Measurements from ENCODE around the gene NTM. TPM values are rescaled to one million over a fixed set of nuclear protein-coding genes. Genes with fewer than 3 reads are reported as not detected.

NTM gene
- total and polyA plus RNA-seq, 12 donors = 0.43 to 3.0 (median 1.3) TPM

DNA sequence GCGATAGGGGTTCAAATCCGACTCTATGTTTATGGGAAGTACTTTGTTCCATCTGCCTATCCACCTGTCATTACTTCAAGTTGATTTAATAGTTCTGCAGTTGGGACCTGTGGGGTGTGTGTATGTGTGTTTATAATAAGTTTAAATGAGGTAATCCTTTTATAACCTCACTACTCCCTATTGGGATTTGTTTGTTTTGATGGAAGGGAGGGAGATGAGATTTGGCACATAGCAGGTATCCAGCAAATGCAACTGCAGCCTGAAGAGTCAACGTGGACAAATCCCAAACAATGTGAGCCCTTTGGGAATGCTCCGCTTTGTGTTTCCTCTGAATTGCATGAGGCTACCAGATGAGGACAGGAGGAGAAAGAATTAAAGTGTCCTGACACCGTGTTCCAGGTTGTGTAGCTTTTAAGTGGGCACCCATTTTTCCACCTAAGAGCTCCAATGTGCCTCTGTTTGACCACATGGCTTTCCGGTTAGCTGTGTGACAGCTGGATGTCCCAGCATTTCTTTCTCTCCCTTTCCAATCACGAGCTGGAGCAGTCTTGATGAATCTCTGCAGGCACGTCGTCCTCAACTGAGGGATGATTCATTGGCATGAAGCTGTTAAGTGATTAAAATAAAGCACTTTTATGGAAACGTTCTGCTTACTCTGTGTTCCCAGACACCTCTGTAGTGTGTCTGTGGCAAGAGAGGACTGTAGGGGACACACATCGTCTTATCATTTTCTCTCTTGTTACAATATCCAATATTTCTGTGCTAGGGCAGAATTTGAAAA, 610.7 kb downstream of the NTM start:
- Histone ChIP-seq H3K27ac (no peak overlapping the region), H3K9me3 (peaks cover 0 to 10% (median 0%) of the 10 kb centered on the region in 11 donors), H3K36me3 (no peaks in the 10 kb centered on the region), H3K4me1 (no peaks in the 10 kb centered on the region), H3K4me3 (no peak overlapping the region), H3K27me3 (peaks cover 0 to 10% (median 4%) of the 10 kb centered on the region in 7 donors)
- intact Hi-C loops (cut with DNase I) = no loop called here
- ATAC-seq = no peak
- no peak for DNase-seq
- WGBS, 2 donors = 58 to 62% methylated on average over 11 of the region's 11 CpGs
- TF ChIP-seq, protein P1, sequence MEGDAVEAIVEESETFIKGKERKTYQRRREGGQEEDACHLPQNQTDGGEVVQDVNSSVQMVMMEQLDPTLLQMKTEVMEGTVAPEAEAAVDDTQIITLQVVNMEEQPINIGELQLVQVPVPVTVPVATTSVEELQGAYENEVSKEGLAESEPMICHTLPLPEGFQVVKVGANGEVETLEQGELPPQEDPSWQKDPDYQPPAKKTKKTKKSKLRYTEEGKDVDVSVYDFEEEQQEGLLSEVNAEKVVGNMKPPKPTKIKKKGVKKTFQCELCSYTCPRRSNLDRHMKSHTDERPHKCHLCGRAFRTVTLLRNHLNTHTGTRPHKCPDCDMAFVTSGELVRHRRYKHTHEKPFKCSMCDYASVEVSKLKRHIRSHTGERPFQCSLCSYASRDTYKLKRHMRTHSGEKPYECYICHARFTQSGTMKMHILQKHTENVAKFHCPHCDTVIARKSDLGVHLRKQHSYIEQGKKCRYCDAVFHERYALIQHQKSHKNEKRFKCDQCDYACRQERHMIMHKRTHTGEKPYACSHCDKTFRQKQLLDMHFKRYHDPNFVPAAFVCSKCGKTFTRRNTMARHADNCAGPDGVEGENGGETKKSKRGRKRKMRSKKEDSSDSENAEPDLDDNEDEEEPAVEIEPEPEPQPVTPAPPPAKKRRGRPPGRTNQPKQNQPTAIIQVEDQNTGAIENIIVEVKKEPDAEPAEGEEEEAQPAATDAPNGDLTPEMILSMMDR (IDR thresholded peaks at IDR 0.05) = no peak

DNA sequence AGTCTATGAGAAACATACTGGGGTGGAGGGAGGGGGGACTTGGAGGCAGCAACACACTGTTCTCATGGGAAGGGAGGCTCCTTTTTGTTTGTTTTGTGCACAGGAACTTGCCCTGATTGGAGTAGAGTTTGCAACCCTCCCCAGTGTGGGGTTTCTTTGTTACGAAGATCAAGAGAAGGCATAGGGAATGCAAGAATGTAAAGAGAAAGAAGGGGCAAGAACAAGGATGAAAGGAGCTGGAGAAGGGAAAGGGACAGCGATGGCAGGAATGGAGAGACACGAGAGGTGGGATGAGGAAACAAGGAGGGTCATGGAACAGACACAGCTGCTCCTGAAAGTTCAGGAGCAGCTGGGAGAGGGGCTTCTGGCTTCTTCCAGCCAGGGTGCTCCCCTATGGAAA, 611.7 kb downstream of the NTM start:
- 38 to 42% methylated on average over 3 of the region's 3 CpGs for WGBS, 2 donors
- ATAC-seq (no peak), DNase-seq (no peak)
- Histone ChIP-seq H3K9me3 (peaks cover 0 to 10% (median 0%) of the 10 kb centered on the region in 11 donors), H3K27ac (no peak overlapping the region), H3K4me3 (no peak overlapping the region), H3K27me3 (peaks cover 0 to 6% (median 4%) of the 10 kb centered on the region in 7 donors), H3K36me3 (no peaks in the 10 kb centered on the region), H3K4me1 (no peaks in the 10 kb centered on the region)
- intact Hi-C loops (cut with DNase I) = no loop called here
- TF ChIP-seq, protein P1 (IDR thresholded peaks at IDR 0.05) = no peak

GRCh38 chr11:131985846-131986301, 615.5 kb downstream of the NTM start:
- ATAC-seq = peak in 6 of 8 donors; percentile 31 to 79 (median 53)
- TF ChIP-seq, protein P1 (IDR thresholded peaks at IDR 0.05) = no peak
- Histone ChIP-seq H3K4me3 (no peak overlapping the region), H3K27ac (no peak overlapping the region), H3K27me3 (peaks cover 0 to 3% (median 0%) of the 10 kb centered on the region in 7 donors), H3K9me3 (peaks cover 0 to 10% (median 3%) of the 10 kb centered on the region in 11 donors), H3K4me1 (no peaks in the 10 kb centered on the region), H3K36me3 (no peaks in the 10 kb centered on the region)
- intact Hi-C loops (cut with DNase I) = no loop called here
- DNase-seq = peak in 1 of 2 donors; percentile 6
- 49% methylated on average over 4 of the region's 4 CpGs for WGBS, 2 donors

DNA sequence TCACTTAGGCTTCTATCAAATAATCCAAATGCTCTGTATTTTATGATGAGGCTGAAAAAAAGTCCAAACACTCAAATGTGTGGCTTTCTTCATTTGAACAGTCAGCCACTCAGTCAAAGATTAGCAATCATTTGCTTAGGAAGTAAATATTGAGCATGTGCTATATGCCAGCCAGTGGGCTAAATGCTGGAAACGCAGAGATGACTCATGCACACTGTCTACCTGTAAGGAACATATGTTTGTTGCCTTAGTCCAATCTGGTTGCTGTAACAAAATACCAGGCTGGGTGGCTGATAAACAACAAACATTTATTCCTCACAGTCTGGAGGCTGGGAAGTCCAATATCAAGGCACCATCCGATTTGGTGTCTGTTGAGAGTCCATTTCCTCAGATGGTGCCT, 617.3 kb downstream of the NTM start:
- Histone ChIP-seq H3K4me3 (no peak overlapping the region), H3K9me3 (peaks cover 0 to 10% (median 3%) of the 10 kb centered on the region in 11 donors), H3K4me1 (no peaks in the 10 kb centered on the region), H3K36me3 (no peaks in the 10 kb centered on the region), H3K27me3 (peaks cover 0 to 5% (median 0%) of the 10 kb centered on the region in 7 donors), H3K27ac (no peak overlapping the region)
- TF ChIP-seq, protein P1 (IDR thresholded peaks at IDR 0.05) = no peak
- WGBS, 2 donors = 80 to 85% methylated on average over 2 of the region's 2 CpGs
- ATAC-seq (no peak), DNase-seq (no peak)
- intact Hi-C loops (cut with DNase I) = no loop called here
